Measurements from ENCODE around the gene MAML2.

- TF ChIP-seq CTCF (IDR thresholded peaks at IDR 0.05; ENCODE audit: control extremely low read depth in 1 of 3, insufficient read depth in 1 of 3, low read depth in 1 of 3, low read length in 3 of 3) = no peak
- no peak for TF ChIP-seq CREB1 (IDR thresholded peaks at IDR 0.05)
- TF ChIP-seq POLR2A (IDR thresholded peaks at IDR 0.05; ENCODE audit: control extremely low read depth in 1 of 2, low read depth in 2 of 2, low read length in 2 of 2) = no peak
- no peak for TF ChIP-seq ATF3 (IDR thresholded peaks at IDR 0.05; ENCODE audit: insufficient read depth, low read depth, low read length)
- TF ChIP-seq YY1 (IDR thresholded peaks at IDR 0.05; ENCODE audit: low read depth, low read length) = no peak
- no peak for TF ChIP-seq SP1 (IDR thresholded peaks at IDR 0.05; ENCODE audit: low read depth, low read length)
- TF ChIP-seq RXRA (IDR thresholded peaks at IDR 0.05; ENCODE audit: insufficient read depth, low read depth, low read length) = no peak
- no peak for TF ChIP-seq MAFK (IDR thresholded peaks at IDR 0.05; ENCODE audit: low read depth, low read length)
- TF ChIP-seq SIX5 (IDR thresholded peaks at IDR 0.05; ENCODE audit: low read depth, low read length) = no peak
- no peak for TF ChIP-seq EZH2 (IDR thresholded peaks at IDR 0.05; ENCODE audit: low read depth, low read length, severe bottlenecking)
Observed at GRCh38 chr11:96318399-96318798, 24.6 kb downstream of the MAML2 start.
